Mononuclear cell (primary cell): Measurements from ENCODE around the gene PDCD1LG2. TPM values are rescaled to one million over a fixed set of nuclear protein-coding genes. Genes with fewer than 3 reads are reported as not detected.

Experiments
- H3K27me3 ChIP-seq: 2 replicates; pipeline ENCODE4 v1.6.0; 2011; ENCODE audit warnings: low read length, control low read depth; ENCODE audit not compliant: insufficient read depth
- H3K4me1 ChIP-seq: 2 replicates; pipeline ENCODE4 v1.5.1; 2011; ENCODE audit warnings: mild to moderate bottlenecking, low read length, control low read depth; ENCODE audit not compliant: insufficient read depth
- H3K4me3 ChIP-seq: 2 replicates; pipeline ENCODE4 v1.5.1; 2011; ENCODE audit warnings: mild to moderate bottlenecking, low read length, moderate library complexity
- H3K9me3 ChIP-seq: 2 replicates; pipeline ENCODE4 v1.5.1; 2011; ENCODE audit warnings: low read depth, mild to moderate bottlenecking, control low read depth, low read length
- total RNA-seq: library from RNA; depleted of rRNA; stranded (reverse); fragments of >200 nt; gene quantifications from one replicate; pipeline ENCODE4 v1.2.3, GENCODE V29; 2012

The PDCD1LG2 gene
- total RNA-seq, 1 donor, result not detected

DNA sequence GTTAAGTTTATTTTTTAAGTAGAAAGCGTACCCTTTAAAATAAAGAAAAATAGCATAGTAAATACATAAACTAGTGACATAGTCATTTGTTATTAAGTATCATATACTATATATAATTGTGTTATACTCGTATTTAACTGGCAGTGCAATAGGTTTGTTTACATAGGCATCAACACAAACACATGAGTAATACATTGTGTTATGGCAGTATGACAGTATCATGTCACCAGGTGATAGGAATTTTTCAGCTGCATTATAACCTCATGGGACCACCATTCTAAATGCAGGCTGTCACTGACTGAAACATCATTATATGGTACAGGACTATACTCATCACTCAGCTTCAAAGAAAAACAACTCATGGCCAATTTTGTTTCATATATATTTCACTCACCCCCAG is 110.2 kb downstream of the PDCD1LG2 start:
- Histone ChIP-seq H3K9me3 (no peaks in the 10 kb centered on the region), H3K4me3 (no peak overlapping the region), H3K4me1 (peaks cover 60% of the 10 kb centered on the region), H3K27me3 (no peaks in the 10 kb centered on the region)

Other genes with a start within 250 kb of the PDCD1LG2 start
- 0.31 TPM for gene RLN2, start 205.8 kb upstream of the PDCD1LG2 start, total RNA-seq
- 0.31 TPM for gene RLN1, start 170.7 kb upstream of the PDCD1LG2 start, total RNA-seq
- gene PLGRKT, start 72.6 kb upstream of the PDCD1LG2 start, total RNA-seq, result 12.6 TPM
- 6.2 TPM for gene CD274, start 60.0 kb upstream of the PDCD1LG2 start, total RNA-seq
- gene RIC1, start 118.6 kb downstream of the PDCD1LG2 start, total RNA-seq, result 62.9 TPM